HG03457 (cell line): ENCODE measurements around the gene USP5.
"Not testable (repeated sequence)": the region's sequence is repeated elsewhere in the genome, so short reads cannot be mapped to it uniquely, and the experiment has no call there.

Source experiments
- ATAC-seq: cut with Tn5 transposase; IDR thresholded peaks from one replicate; pipeline ENCODE4 v1.9.1; 2021; ENCODE audit warnings: moderate number of reproducible peaks; ENCODE audit not compliant: unreplicated experiment

Gene USP5

DNA sequence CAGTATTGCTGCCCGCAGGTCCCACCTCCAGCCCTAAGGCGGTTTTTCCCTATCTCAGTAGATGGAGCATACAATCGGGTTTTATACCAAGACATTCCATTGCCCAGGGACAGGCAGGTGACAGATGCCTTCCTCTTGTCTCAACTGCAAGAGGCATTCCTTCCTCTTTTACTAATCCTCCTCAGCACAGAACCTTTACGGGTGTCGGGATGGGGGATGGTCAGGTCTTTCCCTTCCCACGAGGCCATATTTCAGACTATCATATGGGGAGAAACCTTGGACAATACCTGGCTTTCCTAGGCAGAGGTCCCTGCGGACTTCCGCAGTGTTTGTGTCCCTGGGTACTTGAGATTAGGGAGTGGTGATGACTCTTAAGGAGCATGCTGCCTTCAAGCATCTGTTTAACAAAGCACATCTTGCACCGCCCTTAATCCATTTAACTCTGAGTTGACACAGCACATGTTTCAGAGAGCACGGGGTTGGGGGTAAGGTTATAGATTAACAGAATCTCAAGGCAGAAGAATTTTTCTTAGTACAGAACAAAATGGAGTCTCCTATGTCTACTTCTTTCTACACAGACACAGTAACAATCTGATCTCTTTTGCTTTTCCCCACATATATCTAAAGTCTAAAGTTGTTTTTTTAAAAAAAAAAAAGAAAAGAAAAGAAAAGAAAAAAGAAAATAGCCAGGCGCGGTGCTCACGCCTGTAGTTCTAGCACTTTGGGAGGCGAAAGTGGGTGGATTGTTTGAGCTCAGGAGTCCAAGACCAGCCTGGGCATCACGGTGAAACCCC, 34.5 kb downstream of the USP5 start:
- not testable (repeated sequence) for ATAC-seq

- no peak for ATAC-seq
These were observed 35.5 kb downstream of the USP5 start for GRCh38 chr12:6887460-6887859.

- ATAC-seq: no peak
These were observed 36.4 kb downstream of the USP5 start for GRCh38 chr12:6888360-6888759.

- ATAC-seq: not testable (repeated sequence)
These were observed 36.8 kb downstream of the USP5 start for GRCh38 chr12:6888794-6889193.

- not testable (repeated sequence) for ATAC-seq
These were observed 38.0 kb downstream of the USP5 start for GRCh38 chr12:6889775-6890573.

GRCh38 chr12:6890789-6891645, 39.1 kb downstream of the USP5 start:
- peak; percentile 85 for ATAC-seq

GRCh38 chr12:6891646-6892001, 39.7 kb downstream of the USP5 start:
- no peak for ATAC-seq

GRCh38 chr12:6892683-6893082, 40.7 kb downstream of the USP5 start:
- not testable (repeated sequence) for ATAC-seq

DNA sequence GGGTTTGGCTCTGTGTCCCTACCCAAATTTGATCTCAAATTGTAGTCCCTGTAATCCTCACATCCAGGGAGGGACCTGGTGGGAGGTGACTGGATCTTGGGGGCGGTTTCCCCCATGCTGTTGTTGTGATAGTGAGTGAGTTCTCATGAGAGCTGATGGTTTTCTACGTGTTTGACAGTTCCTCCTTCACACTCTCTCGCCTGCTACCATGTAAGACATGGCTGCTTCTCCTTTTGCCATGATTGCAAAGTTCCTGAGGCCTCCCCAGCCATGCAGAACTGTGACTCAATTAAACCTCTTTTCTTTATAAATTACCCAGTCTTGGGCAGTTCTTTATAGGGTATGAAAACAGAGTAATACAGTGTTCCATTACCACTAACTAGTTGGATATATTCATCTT, 42.4 kb downstream of the USP5 start:
- no peak for ATAC-seq

DNA sequence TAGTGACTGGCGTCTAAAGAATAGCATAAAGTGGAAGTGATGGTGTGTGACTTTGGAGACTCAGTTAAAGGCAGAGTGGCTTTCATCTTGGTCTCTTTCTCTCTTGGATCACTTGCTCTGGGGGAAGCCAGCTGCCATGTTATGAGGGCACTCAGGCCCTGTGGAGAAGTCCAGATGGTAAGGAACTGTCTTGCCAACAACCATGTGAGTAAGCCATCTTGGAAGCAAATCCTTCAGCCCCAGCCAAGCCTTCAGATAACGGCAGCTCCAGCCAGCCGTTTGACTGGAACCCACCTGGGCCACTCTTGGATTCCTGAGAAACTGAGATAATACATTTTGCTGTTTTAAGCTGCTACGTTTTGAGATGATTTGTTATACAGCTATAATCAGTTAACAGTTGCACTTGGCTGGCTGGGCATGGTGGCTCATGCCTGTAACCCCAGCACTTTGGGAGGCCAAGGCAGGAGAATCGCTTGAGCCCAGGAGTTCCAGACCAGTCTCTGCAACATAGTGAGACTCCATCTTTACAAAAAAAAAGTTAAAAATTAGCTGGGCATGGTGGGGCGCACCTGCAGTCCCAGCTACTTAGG, 45.0 kb downstream of the USP5 start:
- no peak for ATAC-seq

- no peak for ATAC-seq
These were observed 47.5 kb downstream of the USP5 start for GRCh38 chr12:6899427-6899826.

DNA sequence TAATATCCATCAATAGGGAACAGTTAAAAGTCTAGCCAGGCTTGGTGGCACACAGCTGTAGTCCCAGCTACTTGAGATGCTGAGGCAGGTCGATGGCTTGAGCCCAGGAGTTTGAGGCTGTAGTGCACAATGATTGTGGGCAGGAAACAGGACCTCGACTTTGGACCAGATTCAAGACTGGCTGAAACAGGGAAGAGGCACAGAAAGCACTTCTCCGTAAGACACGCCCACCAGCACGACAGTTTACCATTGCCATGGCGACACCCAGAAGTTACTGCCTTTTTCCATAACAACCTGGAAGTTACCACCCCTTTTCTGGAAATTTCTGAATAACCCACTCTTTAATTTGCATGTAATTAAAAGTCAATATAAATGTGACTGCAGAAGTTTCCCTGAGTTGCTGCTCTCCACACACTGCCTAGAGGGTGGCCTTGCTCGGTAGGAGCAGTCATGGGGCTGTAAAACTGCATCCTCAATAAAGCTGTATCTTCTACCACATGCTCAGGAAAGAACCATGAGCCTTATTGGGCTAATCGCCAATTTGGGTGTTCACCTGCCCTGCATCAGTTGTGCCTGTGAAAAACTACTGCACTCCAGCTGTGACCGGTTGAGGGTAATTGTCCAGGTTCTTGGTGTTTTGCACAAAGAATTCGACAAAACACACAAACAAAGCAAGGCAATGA, 48.0 kb downstream of the USP5 start:
- ATAC-seq: no peak

- no peak for ATAC-seq
These were observed 50.5 kb downstream of the USP5 start for GRCh38 chr12:6902448-6902847.

DNA sequence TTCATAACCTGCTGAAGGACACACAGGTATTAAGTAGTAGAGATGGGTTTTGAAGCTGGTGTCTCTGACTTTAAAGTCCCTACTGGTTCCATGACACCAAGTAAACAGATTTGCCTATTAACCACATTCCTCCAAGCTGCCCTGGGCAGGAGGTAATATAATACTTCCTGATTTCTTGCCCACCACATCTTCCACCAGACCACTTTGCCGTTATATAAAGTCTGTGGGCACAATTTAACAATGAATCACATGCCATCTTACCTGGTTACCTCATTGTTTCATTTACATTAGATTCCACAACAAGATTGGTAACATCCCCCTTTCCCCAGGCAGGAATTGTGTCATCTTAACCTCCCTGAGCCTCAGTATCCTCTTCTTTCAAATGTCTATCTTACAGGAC, 51.8 kb downstream of the USP5 start:
- ATAC-seq: no peak

GRCh38 chr12:6904280-6905276, 52.6 kb downstream of the USP5 start, which contains the start of gene LRRC23:
TSS of gene LRRC23 (plus strand) at chr12:6904822. CDS start at chr12:6905634, 812 bp downstream.
- peak; percentile 79 for ATAC-seq

DNA sequence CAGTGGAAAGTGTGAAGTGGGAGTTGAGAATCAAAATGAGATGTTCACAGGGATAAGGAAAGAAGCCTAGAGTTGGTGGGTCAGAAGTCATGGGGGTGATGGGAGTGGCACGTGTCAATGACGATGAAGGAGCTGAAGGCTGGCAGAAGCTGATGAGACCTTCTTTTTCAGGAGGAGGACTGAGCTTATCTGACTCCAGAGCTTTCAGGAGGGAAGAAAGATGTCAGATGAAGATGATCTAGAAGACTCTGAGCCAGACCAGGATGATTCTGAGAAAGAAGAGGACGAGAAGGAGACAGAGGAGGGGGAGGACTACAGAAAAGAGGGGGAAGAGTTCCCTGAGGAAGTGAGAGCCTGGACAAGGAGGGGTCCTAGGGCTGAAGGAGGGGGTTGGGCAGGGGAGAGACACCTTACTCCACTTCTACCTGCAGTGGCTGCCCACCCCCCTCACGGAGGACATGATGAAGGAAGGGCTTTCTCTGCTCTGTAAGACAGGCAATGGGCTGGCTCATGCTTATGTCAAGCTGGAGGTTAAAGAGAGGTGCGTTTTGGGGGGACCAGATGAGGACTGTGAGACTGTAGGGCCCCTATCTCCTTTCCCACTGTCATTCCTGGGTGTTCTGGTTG, 53.6 kb downstream of the USP5 start:
- no peak for ATAC-seq

GRCh38 chr12:6908141-6908540, 56.2 kb downstream of the USP5 start:
- ATAC-seq: not testable (repeated sequence)

DNA sequence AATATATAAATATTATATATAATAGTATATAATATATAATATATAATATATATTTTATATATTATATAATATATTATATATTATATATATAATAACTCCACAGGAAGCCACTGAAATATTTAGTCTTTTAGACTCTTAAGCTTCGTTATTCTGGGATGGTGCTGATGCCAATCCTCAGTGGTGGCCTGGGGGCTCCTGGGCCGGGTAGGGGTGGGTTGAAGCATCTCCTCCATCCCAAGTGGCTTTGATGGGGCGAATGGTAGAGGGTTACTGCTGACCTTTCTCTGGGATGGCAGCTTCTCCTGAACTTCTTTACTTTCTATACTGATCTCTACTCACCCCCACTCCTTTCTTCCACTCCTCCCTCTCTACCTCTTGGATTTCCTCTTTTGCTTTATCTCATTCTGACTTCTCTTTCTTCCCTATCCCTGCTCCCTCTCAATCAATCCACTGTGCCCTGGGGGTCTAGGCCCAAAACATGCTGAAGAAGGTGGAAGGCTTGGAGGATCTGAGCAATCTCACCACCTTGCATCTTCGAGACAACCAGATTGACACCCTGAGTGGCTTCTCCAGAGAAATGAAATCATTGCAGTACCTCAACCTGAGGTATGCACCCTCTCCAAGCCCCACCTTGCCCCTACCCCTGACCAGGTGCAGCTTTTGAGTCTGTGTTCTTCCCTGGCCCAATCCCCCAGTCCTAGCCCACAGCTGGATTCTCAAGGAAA, 57.6 kb downstream of the USP5 start:
- no peak for ATAC-seq
